ENCODE data around the gene PCDHGA8.
A peak's percentile ranks its signal among the peaks of the same experiment; 100 is the strongest.
"Not testable (repeated sequence)": the region's sequence is repeated elsewhere in the genome, so short reads cannot be mapped to it uniquely, and the experiment has no call there.

PCDHGA8 gene

DNA sequence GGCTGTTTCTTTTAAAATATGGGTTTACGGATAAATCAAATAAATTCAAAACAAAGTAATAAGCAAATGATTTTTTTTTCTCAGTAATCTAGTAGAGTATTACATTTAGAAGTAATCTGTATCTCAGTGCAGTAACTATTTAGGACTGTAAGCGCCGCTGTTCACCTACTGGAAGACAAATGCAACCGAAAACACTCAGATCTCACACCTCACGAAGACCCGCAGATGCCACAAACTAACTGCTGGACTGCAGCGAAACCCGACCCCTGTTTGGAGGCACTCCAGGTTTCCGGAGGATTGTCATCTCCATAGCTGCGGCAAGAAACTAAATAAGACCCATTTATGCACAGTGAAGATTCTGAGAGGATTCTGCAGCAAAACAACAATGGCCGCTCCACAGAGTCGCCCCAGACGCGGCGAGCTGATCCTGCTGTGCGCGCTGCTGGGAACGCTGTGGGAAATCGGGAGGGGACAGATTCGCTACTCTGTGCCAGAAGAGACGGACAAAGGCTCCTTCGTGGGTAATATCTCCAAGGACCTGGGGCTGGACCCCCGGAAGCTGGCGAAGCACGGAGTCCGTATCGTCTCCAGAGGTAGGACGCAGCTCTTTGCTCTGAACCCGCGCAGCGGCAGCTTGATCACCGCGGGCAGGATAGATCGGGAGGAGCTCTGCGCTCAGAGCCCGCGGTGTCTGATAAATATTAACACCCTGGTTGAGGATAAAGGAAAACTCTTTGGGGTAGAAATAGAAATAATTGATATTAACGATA lies at the start of gene PCDHGA8:
Gene PCDHGA8, plus strand, starts transcription at position 205 of the 770 bp plus-strand sequence. Its CDS starts 181 bp downstream, at position 386.
- peaks cover 41% of the 10 kb centered on the region for H3K9me3 Mint-ChIP-seq
- ATAC-seq (no peak), DNase-seq (no peak)
- H3K27me3 Mint-ChIP-seq, result peaks cover 69% of the 10 kb centered on the region
- no peaks in the 10 kb centered on the region for H3K4me1 Mint-ChIP-seq
- H3K36me3 Mint-ChIP-seq (ENCODE audit: low read depth), result peaks cover 22% of the 10 kb centered on the region
- no peak within 1 kb of the TSS for H3K27ac Mint-ChIP-seq
- H3K4me3 Mint-ChIP-seq, result no peak within 1 kb of the TSS

DNA sequence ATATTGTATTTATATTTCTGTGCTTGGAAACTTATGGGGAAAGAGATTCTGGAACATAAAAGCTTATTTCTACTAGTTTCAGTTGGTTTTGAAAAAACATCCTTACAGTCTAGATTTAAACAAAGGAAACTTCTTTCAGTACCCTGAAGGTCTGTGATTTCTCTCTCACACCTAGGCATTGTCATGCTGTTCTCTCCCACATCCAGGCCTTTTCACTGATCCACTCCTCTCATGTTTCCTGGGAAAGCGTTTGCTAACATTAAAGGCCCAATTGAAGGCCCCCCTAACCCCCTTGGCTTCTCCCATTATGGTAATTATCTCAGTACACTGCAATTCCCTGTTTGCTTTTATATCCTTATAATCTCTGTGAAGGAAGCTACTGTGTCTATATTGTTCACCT lies 49.7 kb upstream of the PCDHGA8 start:
- peaks cover 74% of the 10 kb centered on the region for H3K27me3 Mint-ChIP-seq
- peaks cover 34% of the 10 kb centered on the region for H3K36me3 Mint-ChIP-seq (ENCODE audit: low read depth)
- H3K4me1 Mint-ChIP-seq, result no peaks in the 10 kb centered on the region
- no peak overlapping the region for H3K4me3 Mint-ChIP-seq
- DNase-seq, result no peak
- no peak overlapping the region for H3K27ac Mint-ChIP-seq
- no peak for ATAC-seq
- peaks cover 56% of the 10 kb centered on the region for H3K9me3 Mint-ChIP-seq

DNA sequence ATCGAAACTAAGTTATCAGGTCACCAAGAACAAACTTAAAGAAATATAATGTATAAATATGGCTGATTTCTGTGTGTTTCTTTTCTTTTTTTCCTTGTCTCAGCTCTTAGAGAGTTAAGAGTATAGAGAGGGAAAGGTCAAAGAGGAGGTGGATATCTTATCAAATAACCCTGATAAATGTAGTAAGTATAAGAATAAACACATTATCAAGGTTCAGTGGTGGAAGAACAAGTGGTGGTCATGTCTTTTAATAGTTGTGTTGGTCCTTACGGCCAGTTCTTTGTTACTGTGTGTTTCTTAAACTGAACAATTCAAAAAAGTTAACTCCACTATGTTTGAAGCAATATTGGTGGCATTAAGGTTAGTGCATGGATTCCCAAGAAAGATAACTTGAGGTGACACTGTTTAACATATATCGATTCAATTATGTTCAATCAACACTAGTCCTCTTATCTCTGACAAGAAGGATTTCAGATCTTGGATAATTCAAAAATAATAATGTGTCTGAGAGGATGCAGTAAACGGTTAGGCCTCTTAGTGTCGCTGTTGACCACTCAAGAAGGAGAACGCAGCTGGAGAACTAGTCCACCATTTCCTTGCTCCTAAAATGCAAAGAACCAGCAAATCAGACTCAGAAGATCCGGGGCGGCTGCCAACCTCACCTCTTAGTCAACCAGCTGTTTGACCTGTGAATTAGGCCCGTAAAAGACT lies 49.0 kb upstream of the PCDHGA8 start, which contains the start of gene PCDHGA3:
Gene PCDHGA3, plus strand, starts transcription at position 588 of the 711 bp plus-strand sequence. CDS start 205 bp downstream, outside the sequence.
- Mint-ChIP-seq H3K36me3 (ENCODE audit: low read depth) (peaks cover 31% of the 10 kb centered on the region), H3K27ac (no peak within 1 kb of the TSS), H3K9me3 (peaks cover 50% of the 10 kb centered on the region), H3K4me1 (no peaks in the 10 kb centered on the region), H3K4me3 (no peak within 1 kb of the TSS), H3K27me3 (peaks cover 68% of the 10 kb centered on the region)
- ATAC-seq (no peak), DNase-seq (no peak)

DNA sequence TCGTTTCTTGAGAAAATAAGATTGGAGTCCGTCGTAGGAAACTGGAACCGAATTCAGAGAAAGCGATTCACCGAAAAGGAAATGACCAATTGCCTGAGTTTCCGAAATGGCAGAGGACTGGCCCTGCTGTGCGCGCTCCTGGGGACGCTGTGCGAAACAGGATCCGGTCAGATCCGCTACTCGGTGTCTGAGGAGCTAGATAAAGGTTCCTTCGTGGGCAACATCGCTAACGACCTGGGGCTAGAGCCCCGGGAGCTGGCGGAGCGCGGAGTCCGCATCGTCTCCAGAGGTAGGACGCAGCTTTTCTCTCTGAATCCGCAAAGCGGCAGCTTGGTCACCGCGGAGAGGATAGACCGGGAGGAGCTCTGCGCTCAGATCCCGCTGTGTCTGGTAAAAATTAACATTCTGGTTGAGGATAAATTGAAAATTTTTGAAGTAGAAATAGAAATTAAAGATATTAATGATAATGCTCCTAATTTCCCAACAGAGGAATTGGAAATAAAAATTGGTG lies 48.4 kb upstream of the PCDHGA8 start:
- ATAC-seq (no peak), DNase-seq (no peak)
- Mint-ChIP-seq H3K9me3 (peaks cover 51% of the 10 kb centered on the region), H3K4me1 (no peaks in the 10 kb centered on the region), H3K27ac (no peak overlapping the region), H3K36me3 (ENCODE audit: low read depth) (peaks cover 28% of the 10 kb centered on the region), H3K4me3 (no peak overlapping the region), H3K27me3 (peaks cover 67% of the 10 kb centered on the region)

DNA sequence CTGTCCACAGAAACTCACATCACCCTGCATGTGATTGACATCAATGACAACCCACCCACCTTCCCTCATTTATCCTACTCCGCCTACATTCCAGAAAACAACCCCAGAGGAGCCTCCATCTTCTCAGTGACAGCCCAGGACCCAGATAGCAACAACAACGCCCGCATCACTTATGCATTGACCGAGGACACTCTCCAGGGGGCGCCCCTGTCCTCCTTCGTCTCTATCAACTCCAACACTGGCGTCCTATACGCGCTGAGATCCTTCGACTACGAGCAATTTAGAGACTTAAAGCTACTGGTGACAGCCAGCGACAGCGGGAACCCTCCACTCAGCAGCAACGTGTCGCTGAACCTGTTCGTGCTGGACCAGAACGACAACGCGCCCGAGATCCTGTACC lies 47.1 kb upstream of the PCDHGA8 start:
- H3K9me3 Mint-ChIP-seq, result peaks cover 54% of the 10 kb centered on the region
- ATAC-seq, result no peak

DNA sequence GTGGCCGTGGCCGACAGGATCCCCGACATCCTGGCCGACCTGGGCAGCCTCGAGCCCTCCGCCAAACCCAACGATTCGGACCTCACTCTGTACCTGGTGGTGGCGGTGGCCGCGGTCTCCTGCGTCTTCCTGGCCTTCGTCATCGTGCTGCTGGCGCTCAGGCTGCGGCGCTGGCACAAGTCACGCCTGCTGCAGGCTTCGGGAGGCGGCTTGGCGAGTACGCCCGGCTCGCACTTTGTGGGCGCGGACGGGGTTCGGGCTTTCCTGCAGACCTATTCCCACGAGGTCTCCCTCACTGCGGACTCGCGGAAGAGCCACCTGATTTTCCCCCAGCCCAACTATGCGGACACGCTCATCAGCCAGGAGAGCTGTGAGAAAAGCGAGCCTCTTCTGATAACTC lies 46.4 kb upstream of the PCDHGA8 start:
- not testable (repeated sequence) for H3K4me3 Mint-ChIP-seq, DNase-seq, H3K4me1 Mint-ChIP-seq, H3K27ac Mint-ChIP-seq, ATAC-seq
- peaks cover 25% of the 10 kb centered on the region for H3K36me3 Mint-ChIP-seq (ENCODE audit: low read depth)
- peaks cover 65% of the 10 kb centered on the region for H3K27me3 Mint-ChIP-seq
- H3K9me3 Mint-ChIP-seq, result peaks cover 56% of the 10 kb centered on the region

More for the DNA sequence above, 47.1 kb upstream of the PCDHGA8 start:
- Mint-ChIP-seq H3K27me3 (peaks cover 62% of the 10 kb centered on the region), H3K4me3 (no peak overlapping the region), H3K27ac (no peak overlapping the region), H3K36me3 (ENCODE audit: low read depth) (peaks cover 25% of the 10 kb centered on the region), H3K4me1 (no peaks in the 10 kb centered on the region)
- DNase-seq, result no peak

DNA sequence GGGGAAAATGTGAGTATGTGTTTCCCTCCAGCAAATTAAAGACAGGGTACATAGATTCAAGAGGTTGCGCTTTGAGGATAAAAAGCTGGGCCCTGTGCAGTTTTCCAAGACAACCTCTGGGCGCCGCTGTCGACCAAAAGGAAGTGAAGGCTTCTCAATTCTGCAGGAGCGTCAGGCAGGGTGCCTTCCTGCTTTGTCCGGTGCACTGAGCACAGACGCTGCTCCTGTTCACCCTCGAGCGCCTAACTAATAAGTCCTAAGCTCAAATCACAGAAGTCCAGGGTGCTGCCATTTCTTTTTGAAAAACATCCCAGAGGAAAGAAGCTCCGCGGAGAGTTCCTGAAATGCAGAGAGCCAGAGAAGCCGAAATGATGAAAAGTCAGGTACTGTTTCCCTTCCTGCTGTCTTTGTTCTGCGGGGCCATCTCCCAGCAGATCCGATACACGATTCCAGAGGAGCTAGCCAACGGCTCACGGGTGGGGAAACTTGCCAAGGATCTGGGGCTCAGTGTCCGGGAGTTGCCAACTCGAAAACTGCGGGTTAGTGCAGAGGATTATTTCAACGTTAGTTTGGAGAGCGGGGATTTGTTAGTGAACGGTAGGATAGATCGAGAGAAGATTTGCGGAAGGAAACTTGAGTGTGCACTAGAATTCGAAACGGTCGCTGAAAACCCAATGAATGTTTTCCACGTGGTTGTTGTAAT lies 42.4 kb upstream of the PCDHGA8 start, which contains the start of gene PCDHGB1:
Gene PCDHGB1, plus strand, starts transcription at position 183 of the 703 bp plus-strand sequence. Its CDS starts 162 bp downstream, at position 345.
- peaks cover 49% of the 10 kb centered on the region for H3K9me3 Mint-ChIP-seq
- H3K36me3 Mint-ChIP-seq (ENCODE audit: low read depth), result peaks cover 17% of the 10 kb centered on the region
- ATAC-seq, result no peak
- H3K4me1 Mint-ChIP-seq, result no peaks in the 10 kb centered on the region
- DNase-seq, result peak; percentile 20
- no peak within 1 kb of the TSS for H3K27ac Mint-ChIP-seq
- H3K27me3 Mint-ChIP-seq, result peaks cover 60% of the 10 kb centered on the region
- H3K4me3 Mint-ChIP-seq, result no peak within 1 kb of the TSS

DNA sequence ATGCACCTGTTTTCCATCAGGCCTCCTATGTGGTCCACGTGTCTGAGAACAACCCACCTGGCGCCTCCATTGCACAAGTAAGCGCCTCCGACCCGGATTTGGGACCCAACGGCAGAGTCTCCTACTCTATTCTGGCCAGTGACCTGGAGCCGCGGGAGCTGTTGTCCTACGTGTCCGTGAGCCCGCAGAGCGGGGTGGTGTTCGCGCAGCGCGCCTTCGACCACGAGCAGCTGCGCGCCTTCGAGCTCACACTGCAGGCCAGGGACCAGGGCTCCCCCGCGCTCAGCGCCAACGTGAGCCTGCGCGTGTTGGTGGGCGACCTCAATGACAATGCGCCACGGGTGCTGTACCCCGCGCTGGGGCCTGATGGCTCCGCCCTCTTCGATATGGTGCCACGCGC lies 40.8 kb upstream of the PCDHGA8 start:
- Mint-ChIP-seq H3K27ac (no peak overlapping the region), H3K9me3 (peaks cover 50% of the 10 kb centered on the region), H3K36me3 (ENCODE audit: low read depth) (peaks cover 21% of the 10 kb centered on the region), H3K27me3 (peaks cover 60% of the 10 kb centered on the region), H3K4me1 (no peaks in the 10 kb centered on the region), H3K4me3 (no peak overlapping the region)
- ATAC-seq, result no peak
- no peak for DNase-seq

DNA sequence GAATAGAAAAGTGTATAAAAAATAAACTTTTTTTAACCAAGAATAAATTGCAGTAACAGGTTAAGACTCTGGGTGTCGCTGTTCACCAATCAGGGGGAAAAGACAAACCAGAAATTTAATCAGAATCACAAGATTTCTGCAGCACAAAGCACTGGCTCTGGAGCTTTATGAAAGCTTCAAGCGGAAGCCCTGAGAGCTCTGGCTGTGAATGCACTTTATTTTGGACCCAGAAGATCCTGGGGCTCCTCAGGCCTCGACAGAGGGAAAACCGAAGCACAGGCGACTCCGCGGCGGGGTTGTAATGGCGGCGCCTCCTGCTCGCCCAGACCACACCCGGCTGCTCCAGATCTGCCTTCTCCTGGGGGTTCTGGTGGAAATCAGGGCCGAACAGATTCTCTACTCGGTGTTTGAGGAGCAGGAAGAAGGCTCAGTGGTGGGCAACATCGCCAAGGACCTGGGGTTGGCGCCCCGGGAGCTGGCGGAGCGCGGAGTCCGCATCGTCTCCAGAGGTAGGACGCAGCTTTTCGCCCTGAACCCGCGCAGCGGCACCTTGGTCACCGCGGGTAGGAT lies 37.4 kb upstream of the PCDHGA8 start, which contains the start of gene PCDHGA4:
Gene PCDHGA4, plus strand, starts transcription at position 122 of the 570 bp plus-strand sequence. Its CDS starts 87 bp downstream, at position 209.
- H3K27ac Mint-ChIP-seq, result no peak within 1 kb of the TSS
- DNase-seq (no peak), ATAC-seq (no peak)
- peaks cover 62% of the 10 kb centered on the region for H3K27me3 Mint-ChIP-seq
- peaks cover 2% of the 10 kb centered on the region for H3K4me1 Mint-ChIP-seq
- peaks cover 23% of the 10 kb centered on the region for H3K36me3 Mint-ChIP-seq (ENCODE audit: low read depth)
- H3K4me3 Mint-ChIP-seq, result no peak within 1 kb of the TSS
- H3K9me3 Mint-ChIP-seq, result peaks cover 47% of the 10 kb centered on the region

DNA sequence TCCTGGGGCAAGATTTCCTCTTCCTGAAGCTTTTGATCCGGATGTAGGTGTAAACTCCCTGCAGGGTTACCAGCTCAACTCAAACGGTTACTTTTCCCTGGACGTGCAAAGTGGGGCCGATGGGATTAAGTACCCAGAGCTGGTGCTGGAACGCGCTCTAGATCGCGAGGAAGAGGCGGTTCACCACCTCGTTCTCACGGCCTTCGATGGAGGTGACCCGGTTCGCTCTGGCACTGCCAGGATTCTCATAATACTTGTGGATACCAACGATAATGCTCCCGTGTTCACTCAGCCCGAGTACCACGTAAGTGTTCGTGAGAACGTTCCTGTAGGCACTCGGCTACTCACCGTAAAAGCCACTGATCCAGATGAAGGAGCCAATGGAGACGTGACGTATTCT lies 36.8 kb upstream of the PCDHGA8 start:
- Mint-ChIP-seq H3K4me3 (no peak overlapping the region), H3K27ac (no peak overlapping the region), H3K27me3 (peaks cover 61% of the 10 kb centered on the region), H3K9me3 (peaks cover 46% of the 10 kb centered on the region), H3K4me1 (peaks cover 2% of the 10 kb centered on the region), H3K36me3 (ENCODE audit: low read depth) (peaks cover 23% of the 10 kb centered on the region)
- no peak for ATAC-seq
- no peak for DNase-seq

DNA sequence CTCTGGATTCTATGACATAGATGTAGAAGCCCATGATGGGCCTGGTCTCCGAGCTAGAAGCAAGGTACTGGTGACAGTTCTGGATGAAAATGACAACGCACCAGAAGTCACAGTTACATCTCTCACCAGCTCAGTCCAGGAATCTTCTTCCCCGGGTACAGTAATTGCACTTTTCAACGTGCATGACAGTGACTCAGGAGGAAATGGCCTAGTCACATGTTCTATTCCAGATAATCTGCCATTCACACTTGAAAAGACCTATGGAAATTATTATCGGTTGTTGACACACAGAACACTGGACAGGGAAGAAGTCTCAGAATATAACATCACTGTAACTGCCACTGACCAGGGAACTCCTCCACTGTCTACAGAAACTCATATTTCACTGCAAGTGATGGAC lies 36.3 kb upstream of the PCDHGA8 start:
- peaks cover 61% of the 10 kb centered on the region for H3K27me3 Mint-ChIP-seq
- H3K36me3 Mint-ChIP-seq (ENCODE audit: low read depth), result peaks cover 28% of the 10 kb centered on the region
- DNase-seq, result no peak
- H3K27ac Mint-ChIP-seq, result no peak overlapping the region
- H3K4me3 Mint-ChIP-seq, result no peak overlapping the region
- peaks cover 2% of the 10 kb centered on the region for H3K4me1 Mint-ChIP-seq
- ATAC-seq, result no peak
- peaks cover 47% of the 10 kb centered on the region for H3K9me3 Mint-ChIP-seq

DNA sequence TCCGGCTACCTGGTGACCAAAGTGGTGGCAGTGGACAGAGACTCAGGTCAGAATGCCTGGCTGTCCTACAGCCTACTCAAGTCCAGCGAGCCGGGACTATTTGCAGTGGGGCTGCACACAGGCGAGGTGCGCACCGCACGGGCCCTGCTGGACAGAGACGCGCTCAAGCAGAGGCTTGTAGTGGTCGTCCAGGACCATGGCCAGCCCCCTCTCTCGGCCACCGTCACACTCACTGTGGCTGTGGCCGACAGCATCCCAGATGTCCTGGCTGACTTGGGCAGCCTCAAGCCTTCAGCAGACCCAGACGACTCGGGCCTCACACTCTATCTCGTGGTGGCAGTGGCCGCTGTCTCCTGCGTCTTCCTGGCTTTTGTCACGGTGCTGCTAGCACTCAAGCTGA lies 35.5 kb upstream of the PCDHGA8 start:
- peaks cover 2% of the 10 kb centered on the region for H3K4me1 Mint-ChIP-seq
- H3K27ac Mint-ChIP-seq, result no peak overlapping the region
- H3K9me3 Mint-ChIP-seq, result peaks cover 47% of the 10 kb centered on the region
- peaks cover 30% of the 10 kb centered on the region for H3K36me3 Mint-ChIP-seq (ENCODE audit: low read depth)
- peaks cover 61% of the 10 kb centered on the region for H3K27me3 Mint-ChIP-seq
- H3K4me3 Mint-ChIP-seq, result no peak overlapping the region
- ATAC-seq (no peak), DNase-seq (no peak)

DNA sequence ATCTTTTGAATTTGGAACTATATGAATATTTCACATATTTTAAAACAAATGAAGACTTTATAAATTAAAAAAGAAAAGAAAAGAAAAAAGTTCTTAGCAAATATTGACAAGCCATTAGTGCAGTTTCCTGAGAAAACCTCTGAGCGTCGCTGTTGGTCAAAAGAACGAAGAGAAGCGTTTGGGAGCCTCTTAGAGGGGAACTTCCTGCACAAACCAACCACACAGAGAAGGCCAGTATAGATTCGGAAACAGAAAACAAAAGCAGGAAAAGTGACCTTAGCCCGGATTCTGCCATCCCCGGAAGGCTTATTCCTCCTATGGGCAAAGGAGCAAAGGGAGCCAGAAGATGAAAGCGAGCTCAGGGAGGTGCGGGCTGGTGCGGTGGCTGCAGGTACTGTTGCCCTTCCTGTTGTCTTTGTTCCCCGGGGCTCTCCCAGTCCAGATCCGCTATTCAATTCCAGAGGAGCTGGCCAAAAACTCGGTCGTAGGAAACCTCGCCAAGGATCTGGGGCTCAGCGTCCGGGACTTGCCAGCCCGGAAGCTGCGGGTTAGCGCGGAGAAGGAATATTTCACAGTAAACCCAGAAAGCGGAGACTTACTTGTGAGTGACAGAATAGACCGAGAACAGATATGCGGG lies 32.5 kb upstream of the PCDHGA8 start, which contains the start of gene PCDHGB2:
Gene PCDHGB2, plus strand, starts transcription at position 205 of the 637 bp plus-strand sequence. Its CDS starts 142 bp downstream, at position 347.
- Mint-ChIP-seq H3K4me1 (peaks cover 2% of the 10 kb centered on the region), H3K36me3 (ENCODE audit: low read depth) (peaks cover 37% of the 10 kb centered on the region), H3K27me3 (peaks cover 69% of the 10 kb centered on the region), H3K27ac (no peak within 1 kb of the TSS), H3K9me3 (peaks cover 53% of the 10 kb centered on the region), H3K4me3 (peak within 1 kb of the TSS; percentile 76)
- ATAC-seq, result no peak
- DNase-seq, result no peak
